DND-41 (cell line): ENCODE results near the gene DPP9.

ENCODE experiments used
- ATAC-seq: fragments of 200-7000 bp; cut with Tn5 transposase; 3 replicates; pipeline ENCODE4 v1.9.1; 2021; ENCODE audit warnings: low read depth; ENCODE audit not compliant: insufficient read depth
- DNase-seq: peaks from one replicate; pipeline ENCODE4 v3.0.0-alpha.2; 2020
- H2AFZ ChIP-seq: 2 replicates; pipeline ENCODE4 v1.6.0; 2012; ENCODE audit warnings: low read depth, low read length
- H3K27ac ChIP-seq: 2 replicates; pipeline ENCODE4 v1.5.1; 2012; ENCODE audit warnings: low read length, inconsistent platforms
- H3K27me3 ChIP-seq: fragments of 200-600 bp; sonication (generic); 2 replicates; pipeline ENCODE4 v1.6.0; 2012; ENCODE audit warnings: low read length, mild to moderate bottlenecking, inconsistent platforms; ENCODE audit not compliant: insufficient read depth, poor library complexity
- H3K36me3 ChIP-seq: 2 replicates; pipeline ENCODE4 v1.5.1; 2012; ENCODE audit warnings: low read length, inconsistent platforms; ENCODE audit not compliant: insufficient read depth
- H3K4me1 ChIP-seq: 2 replicates; pipeline ENCODE4 v1.5.1; 2012; ENCODE audit warnings: mild to moderate bottlenecking, low read length; ENCODE audit not compliant: insufficient read depth
- H3K4me2 ChIP-seq: 2 replicates; pipeline ENCODE4 v1.6.0; 2012; ENCODE audit warnings: mild to moderate bottlenecking, moderate library complexity, low read length, inconsistent platforms; ENCODE audit not compliant: insufficient read depth
- H3K4me3 ChIP-seq, 2 experiments: fragments of 200-600 bp in 1 of 2; shearing (Covaris generic) in 1 of 2; 2 replicates each; pipeline ENCODE4 v1.5.1; 2012 to 2016; ENCODE audit warnings: inconsistent platforms in 2 of 2, low read length in 2 of 2, mild to moderate bottlenecking in 2 of 2, low read depth in 1 of 2, moderate library complexity in 1 of 2
- H3K79me2 ChIP-seq: 2 replicates; pipeline ENCODE4 v1.6.0; 2012; ENCODE audit warnings: low read length, inconsistent platforms; ENCODE audit not compliant: insufficient read depth
- H3K9ac ChIP-seq: 2 replicates; pipeline ENCODE4 v1.6.0; 2012; ENCODE audit warnings: low read depth, mild to moderate bottlenecking, inconsistent platforms, low read length, moderate library complexity
- H3K9me3 ChIP-seq: 2 replicates; pipeline ENCODE4 v1.5.1; 2012; ENCODE audit warnings: low read length, moderate library complexity, mild to moderate bottlenecking, inconsistent platforms; ENCODE audit not compliant: insufficient read depth, severe bottlenecking
- H4K20me1 ChIP-seq: 2 replicates; pipeline ENCODE4 v1.6.0; 2012; ENCODE audit warnings: low read length; ENCODE audit not compliant: insufficient read depth
- CTCF ChIP-seq: IDR thresholded peaks from 2 replicates; pipeline ENCODE4 v1.5.1; 2012; ENCODE audit warnings: borderline replicate concordance, low read length, moderate library complexity, mild to moderate bottlenecking; ENCODE audit not compliant: poor library complexity, severe bottlenecking; ENCODE audit errors: extremely low read depth
- EZH2 ChIP-seq: IDR thresholded peaks from 3 replicates; pipeline ENCODE4 v1.6.1; 2012; ENCODE audit warnings: borderline replicate concordance, low read depth, mild to moderate bottlenecking, moderate library complexity, low read length, inconsistent platforms; ENCODE audit not compliant: severe bottlenecking

DPP9 gene

GRCh38 chr19:4649392-4650047, 74.1 kb downstream of the DPP9 start:
- Histone ChIP-seq H3K27me3 (no peaks in the 10 kb centered on the region), H3K9ac (no peak overlapping the region), H3K9me3 (no peaks in the 10 kb centered on the region), H4K20me1 (peaks cover 7% of the 10 kb centered on the region; the same call in 1 of the 2 replicates), H3K79me2 (no peaks in the 10 kb centered on the region), H3K4me2 (no peak overlapping the region), H3K4me3 (no peak overlapping the region), H3K36me3 (peaks cover 14% of the 10 kb centered on the region), H2AFZ (no peak overlapping the region), H3K27ac (no peak overlapping the region), H3K4me1 (no peaks in the 10 kb centered on the region)
- DNase-seq (no peak), ATAC-seq (no peak)
- TF ChIP-seq CTCF (no peak), EZH2 (no peak)

GRCh38 chr19:4647676-4648644, 75.7 kb downstream of the DPP9 start:
- H3K9me3 ChIP-seq: no peaks in the 10 kb centered on the region
- no peak overlapping the region for H3K9ac ChIP-seq
- H3K27ac ChIP-seq: no peak overlapping the region
- H3K4me2 ChIP-seq: no peak overlapping the region
- H3K79me2 ChIP-seq: no peaks in the 10 kb centered on the region
- DNase-seq: no peak
- no peak for ATAC-seq
- no peaks in the 10 kb centered on the region for H3K4me1 ChIP-seq
- H3K4me3 ChIP-seq: no peak overlapping the region
- peaks cover 9% of the 10 kb centered on the region for H3K36me3 ChIP-seq
- TF ChIP-seq EZH2: no peak
- no peak for TF ChIP-seq CTCF
- no peak overlapping the region for H2AFZ ChIP-seq
- H3K27me3 ChIP-seq: no peaks in the 10 kb centered on the region
- peaks cover 7% of the 10 kb centered on the region; the same call in 1 of the 2 replicates for H4K20me1 ChIP-seq

- Histone ChIP-seq H2AFZ (no peak overlapping the region), H3K27ac (no peak overlapping the region), H3K27me3 (no peaks in the 10 kb centered on the region), H3K9me3 (no peaks in the 10 kb centered on the region), H3K36me3 (no peaks in the 10 kb centered on the region), H3K4me2 (no peak overlapping the region), H3K79me2 (no peaks in the 10 kb centered on the region), H3K4me3 (no peak overlapping the region), H4K20me1 (peaks cover 7% of the 10 kb centered on the region; the same call in 1 of the 2 replicates), H3K9ac (no peak overlapping the region), H3K4me1 (peaks cover 6% of the 10 kb centered on the region)
- TF ChIP-seq EZH2 (no peak), CTCF (no peak)
- DNase-seq (no peak), ATAC-seq (no peak)
Measured at GRCh38 chr19:4645718-4646117, 77.9 kb downstream of the DPP9 start.
